HG03565 (cell line): ENCODE measurements around the gene SORCS2.

ENCODE experiments used
- ATAC-seq: cut with Tn5 transposase; IDR thresholded peaks from one replicate; pipeline ENCODE4 v1.9.1; 2021; ENCODE audit warnings: mild to moderate bottlenecking, moderate library complexity; ENCODE audit not compliant: unreplicated experiment

The SORCS2 gene

DNA sequence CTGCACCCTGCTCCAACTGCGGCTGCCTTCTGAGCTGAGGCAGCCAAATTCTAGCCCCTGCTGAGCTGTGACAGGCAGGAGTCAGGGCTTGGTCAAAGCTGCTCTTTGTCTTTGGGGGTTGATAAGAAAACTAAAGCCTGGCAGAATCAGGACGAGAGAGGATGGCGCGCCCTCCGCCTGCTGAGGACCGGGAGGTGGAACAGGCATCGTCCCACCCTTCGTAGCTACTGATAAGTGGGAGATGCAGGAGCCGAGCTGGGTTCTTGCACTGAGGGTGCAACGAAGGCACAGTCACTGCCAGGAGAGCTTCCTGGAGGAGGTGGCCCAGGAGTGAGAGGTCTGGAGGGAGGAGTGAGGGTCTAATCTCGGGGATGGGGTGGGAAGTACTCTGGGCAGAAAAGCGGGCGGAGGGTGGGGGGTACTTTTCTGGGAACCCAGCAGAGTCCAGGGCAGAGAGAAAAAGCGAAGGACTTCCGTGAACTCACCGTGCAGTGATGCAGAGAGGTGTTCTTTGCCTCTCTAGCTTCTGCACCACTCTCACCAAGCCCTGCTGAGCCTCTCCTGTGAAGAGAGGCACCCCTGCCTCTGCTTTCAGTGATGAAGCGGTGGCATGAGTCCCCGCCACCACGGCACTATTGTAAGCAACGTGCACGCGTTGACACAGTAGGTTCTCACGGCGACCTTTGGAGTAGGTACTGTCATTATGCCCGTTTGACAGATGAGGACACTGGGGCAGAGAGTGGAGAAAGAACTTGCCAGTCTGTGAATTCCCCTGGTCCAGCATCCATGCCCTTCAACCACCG lies 107.8 kb downstream of the SORCS2 start:
- no peak for ATAC-seq

- no peak for ATAC-seq
These were observed 108.4 kb downstream of the SORCS2 start for GRCh38 chr4:7300711-7301095.

DNA sequence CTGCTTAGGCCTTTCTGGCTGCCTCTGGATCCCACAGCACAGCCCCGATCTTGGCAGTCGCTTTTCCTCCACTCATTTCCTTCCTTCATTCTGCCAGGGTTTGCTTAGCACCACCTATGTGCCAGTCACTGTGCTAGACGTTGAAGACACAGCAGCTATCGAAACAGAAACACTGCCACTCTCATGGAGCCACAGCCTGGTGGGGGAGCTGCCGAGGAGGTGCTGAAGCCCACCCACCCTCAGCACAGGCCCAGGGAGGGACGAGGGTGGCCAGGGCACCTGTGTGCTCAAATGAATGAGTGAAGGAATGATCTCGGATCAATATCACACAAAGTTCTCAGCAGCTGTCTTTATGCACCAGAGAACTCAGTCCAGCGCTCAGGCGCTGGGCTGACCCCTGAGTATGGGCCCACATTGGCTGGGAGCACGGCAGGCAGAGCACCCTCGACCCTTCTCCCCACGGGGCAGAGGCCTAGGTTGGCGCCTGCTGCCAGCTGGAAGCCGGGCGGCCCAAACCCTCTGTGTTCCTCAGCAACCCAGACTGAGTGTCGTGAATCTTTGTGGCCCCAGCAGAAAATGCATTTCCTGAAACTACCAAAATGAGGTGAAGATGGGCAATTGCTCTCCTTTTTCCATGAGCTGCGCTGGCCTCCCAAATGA lies 108.9 kb downstream of the SORCS2 start:
- ATAC-seq, result no peak

- ATAC-seq, result no peak
These were observed 109.7 kb downstream of the SORCS2 start for GRCh38 chr4:7301846-7302630.

DNA sequence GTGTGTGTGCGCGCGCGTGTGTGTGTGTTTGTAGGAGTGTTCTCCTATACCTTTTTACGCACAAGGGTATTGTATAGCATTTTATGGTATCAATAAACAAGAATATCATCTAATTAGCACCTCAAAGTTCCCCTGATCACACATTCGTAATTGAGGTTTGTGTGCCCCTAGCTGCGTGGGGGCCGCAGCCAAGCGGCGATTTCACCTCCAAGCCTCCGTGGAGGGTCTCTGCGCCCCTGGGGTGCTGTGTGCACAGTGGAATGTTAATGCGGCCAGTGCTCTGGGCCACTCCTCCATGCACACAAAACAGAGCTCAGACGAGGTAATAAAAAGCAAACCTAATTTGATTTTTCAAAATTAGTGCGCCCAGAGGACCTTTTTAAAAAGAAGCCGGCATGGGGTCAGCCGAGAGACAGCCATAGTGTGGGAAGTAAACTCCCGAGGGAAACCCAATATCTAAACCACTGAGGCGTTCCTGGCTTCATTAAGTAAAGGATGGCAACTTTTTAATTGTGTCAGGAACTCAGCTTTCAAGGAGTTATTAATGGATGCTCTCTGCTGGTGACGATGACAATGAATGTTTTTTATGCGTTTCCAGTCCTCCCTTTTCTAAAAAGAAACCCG lies 110.6 kb downstream of the SORCS2 start:
- no peak for ATAC-seq

DNA sequence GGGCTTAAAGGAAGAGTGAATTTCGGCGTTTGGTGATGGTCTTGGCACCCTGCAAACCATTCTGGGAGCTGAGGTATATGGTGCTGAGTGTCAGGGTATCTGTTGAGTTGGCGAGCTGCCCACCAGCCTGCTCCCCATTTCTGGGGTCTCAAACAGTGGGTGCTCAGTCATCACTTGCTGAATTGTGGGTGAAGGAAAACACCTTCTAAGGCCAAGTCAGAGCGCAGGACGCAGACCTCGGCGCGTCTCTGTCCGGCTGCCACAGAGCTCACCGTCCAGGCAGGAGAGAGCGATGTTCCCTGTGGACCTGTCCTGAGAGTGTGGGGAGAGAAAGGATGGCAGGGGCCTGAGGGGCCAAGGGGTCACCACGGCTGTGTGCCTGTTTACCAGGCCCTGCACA lies 111.2 kb downstream of the SORCS2 start:
- ATAC-seq, result no peak

GRCh38 chr4:7304436-7304835 lies 112.1 kb downstream of the SORCS2 start:
- ATAC-seq, result no peak

GRCh38 chr4:7306021-7306965 lies 114.0 kb downstream of the SORCS2 start:
- ATAC-seq, result no peak

GRCh38 chr4:7306986-7307385 lies 114.6 kb downstream of the SORCS2 start:
- ATAC-seq, result no peak

DNA sequence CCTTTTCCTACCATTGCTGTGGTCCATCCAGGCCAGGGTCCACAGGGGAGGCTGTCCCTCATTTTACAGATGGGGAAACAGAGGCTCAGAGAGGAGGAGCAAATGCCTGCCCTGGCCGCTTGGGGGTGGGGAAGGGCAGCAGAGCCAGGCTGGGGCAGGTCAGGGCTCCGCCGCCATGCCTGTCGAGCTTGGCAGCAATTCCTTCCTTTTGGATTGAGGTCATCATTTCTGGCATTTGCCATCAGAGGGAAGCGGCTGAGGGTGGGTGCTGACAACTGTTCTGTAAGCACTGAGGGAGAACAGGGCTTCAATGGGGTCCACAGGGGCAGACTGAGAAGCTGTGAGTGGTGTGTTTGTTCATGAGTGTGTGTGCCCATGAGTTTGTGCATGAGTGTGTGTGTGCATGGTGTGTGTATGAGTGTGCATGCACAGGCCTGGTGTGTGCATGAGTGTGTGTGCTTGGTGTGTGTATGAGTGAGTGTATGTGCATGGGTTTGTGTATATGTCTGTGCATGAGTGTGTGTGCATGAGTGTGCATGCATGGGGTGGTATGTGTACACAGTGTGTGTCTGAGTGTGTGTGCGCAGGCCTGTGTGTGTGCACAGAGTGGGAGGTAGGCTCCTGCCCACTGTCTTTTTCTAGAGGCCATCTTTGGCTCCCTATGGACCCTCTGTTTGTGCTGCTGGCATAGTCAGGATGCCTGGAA lies 115.2 kb downstream of the SORCS2 start:
- ATAC-seq, result no peak

DNA sequence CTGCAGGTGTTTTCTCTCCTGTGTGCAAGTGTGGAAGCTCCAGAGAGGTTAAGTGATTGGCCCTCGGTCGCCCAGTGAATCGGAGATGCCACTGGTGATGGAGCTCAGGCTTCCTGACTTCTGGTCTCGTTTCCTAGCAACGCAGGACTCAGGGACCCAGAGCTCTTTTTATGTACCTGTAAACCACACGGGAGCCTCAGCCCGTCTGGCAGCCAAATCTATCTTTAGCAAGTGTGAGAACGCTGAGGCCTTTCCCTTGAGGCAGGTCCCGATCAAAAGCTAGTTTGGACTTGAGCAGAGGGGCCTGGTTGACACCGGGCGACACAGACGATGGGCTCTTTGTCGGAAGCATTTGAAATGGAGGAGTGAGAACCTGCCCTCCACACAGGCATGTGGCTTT lies 116.8 kb downstream of the SORCS2 start:
- ATAC-seq, result no peak

- no peak for ATAC-seq
These were observed 117.5 kb downstream of the SORCS2 start for GRCh38 chr4:7309636-7310390.

DNA sequence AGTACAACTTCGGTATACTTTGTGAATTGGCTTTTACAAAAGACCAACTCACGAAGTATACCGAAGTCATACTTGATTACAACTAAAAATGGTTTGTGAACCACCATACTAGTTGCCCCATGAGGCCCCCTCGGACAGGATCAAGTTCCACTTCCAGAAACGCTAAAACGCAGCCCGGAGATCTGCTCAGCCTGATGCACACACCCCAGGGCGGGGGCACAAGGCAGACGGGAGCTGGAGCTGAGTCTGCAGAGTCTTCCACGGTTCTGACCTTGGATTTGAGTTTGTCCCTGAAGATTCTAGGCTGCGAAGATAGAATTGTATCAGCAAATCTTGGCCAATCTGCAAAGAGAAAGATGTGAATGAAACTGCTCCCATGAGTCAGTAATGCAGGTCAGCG lies 118.1 kb downstream of the SORCS2 start:
- ATAC-seq, result no peak

GRCh38 chr4:7311205-7311604 lies 118.9 kb downstream of the SORCS2 start:
- ATAC-seq, result no peak

- no peak for ATAC-seq
These were observed 120.4 kb downstream of the SORCS2 start for GRCh38 chr4:7312691-7313090.

- ATAC-seq, result no peak
These were observed 121.0 kb downstream of the SORCS2 start for GRCh38 chr4:7313347-7313811.

DNA sequence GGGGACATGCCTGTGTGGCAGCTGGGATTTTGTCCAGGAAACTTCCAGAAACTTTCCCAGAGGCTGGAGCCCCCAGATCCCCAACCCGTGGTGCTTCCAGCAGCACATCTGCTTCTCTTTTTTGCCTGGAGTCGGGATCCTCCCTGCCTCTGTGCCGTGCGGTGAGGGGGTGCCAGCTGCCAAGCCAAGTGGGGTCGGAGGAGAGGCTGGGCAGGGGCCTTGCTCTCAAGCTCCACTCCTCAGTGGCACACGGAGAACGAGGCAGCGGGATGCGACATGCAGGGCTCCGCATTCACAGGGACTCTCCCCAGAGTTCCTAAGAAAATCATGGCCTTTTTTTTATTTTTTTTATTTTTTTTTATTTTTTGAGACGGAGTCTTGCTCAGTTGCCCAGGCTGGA lies 121.7 kb downstream of the SORCS2 start:
- ATAC-seq, result no peak

GRCh38 chr4:7315286-7315685 lies 122.9 kb downstream of the SORCS2 start:
- ATAC-seq, result no peak

DNA sequence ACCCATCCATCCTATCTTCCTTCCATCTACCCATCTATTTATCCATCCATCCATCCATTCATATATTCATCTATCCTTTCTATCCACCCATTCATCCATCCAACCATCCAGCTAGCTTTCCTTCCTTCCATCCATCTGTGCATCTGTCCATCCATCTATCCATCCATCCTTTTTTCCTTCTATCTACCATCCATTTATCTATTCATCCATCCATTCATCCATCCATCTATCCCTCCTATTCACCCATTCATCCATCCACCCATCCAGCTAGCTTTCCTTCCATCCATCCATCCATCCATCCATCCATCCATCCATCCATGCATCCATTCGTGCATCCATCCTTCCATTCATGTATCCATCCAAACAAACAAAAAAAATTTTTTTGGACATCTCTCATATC lies 123.6 kb downstream of the SORCS2 start:
- no peak for ATAC-seq
